Endodermal cell (in vitro differentiated cells): Measurements from ENCODE around the gene SLC1A1. TPM values are rescaled to one million over a fixed set of nuclear protein-coding genes. Genes with fewer than 3 reads are reported as not detected.
A peak's percentile ranks its signal among the peaks of the same experiment; 100 is the strongest.

ENCODE experiments used
- DNase-seq: peaks from one replicate; pipeline ENCODE4 v3.0.0-alpha.2; 2017
- H3K27ac ChIP-seq: 2 replicates; pipeline ENCODE4 v1.5.1; 2013; ENCODE audit warnings: mild to moderate bottlenecking, low read depth, low read length, moderate library complexity
- H3K27me3 ChIP-seq: 2 replicates; pipeline ENCODE4 v1.6.1; 2013; ENCODE audit warnings: mild to moderate bottlenecking, low read length, moderate library complexity; ENCODE audit not compliant: insufficient read depth, control insufficient read depth, poor library complexity, severe bottlenecking
- H3K36me3 ChIP-seq: 2 replicates; pipeline ENCODE4 v1.7.0; 2013; ENCODE audit warnings: mild to moderate bottlenecking, low read length, moderate library complexity; ENCODE audit not compliant: control insufficient read depth, insufficient read depth
- H3K4me1 ChIP-seq: one replicate; pipeline ENCODE4 v1.7.0; 2013; ENCODE audit warnings: low read length; ENCODE audit not compliant: control insufficient read depth, insufficient read depth
- H3K4me3 ChIP-seq: 2 replicates; pipeline ENCODE4 v1.5.1; 2013; ENCODE audit warnings: mild to moderate bottlenecking, low read length, moderate library complexity
- H3K9ac ChIP-seq: 2 replicates; pipeline ENCODE4 v1.6.1; 2013; ENCODE audit warnings: mild to moderate bottlenecking, low read length, moderate library complexity; ENCODE audit not compliant: poor library complexity, severe bottlenecking; ENCODE audit errors: extremely low read depth
- H3K9me3 ChIP-seq: 2 replicates; pipeline ENCODE4 v1.6.1; 2013; ENCODE audit warnings: mild to moderate bottlenecking, low read length, moderate library complexity; ENCODE audit not compliant: control insufficient read depth
- H3K27ac Mint-ChIP-seq: 2 replicates; pipeline ENCODE4 v1.8.0; 2020; ENCODE audit warnings: mixed read lengths
- H3K27me3 Mint-ChIP-seq: 2 replicates; pipeline ENCODE4 v1.8.0; 2021; ENCODE audit warnings: mild to moderate bottlenecking, mixed read lengths; ENCODE audit not compliant: insufficient read depth
- H3K36me3 Mint-ChIP-seq: 2 replicates; pipeline ENCODE4 v1.8.0; 2020; ENCODE audit warnings: low read depth, mixed read lengths
- H3K4me1 Mint-ChIP-seq: 2 replicates; pipeline ENCODE4 v1.8.0; 2020; ENCODE audit warnings: mixed read lengths
- H3K4me3 Mint-ChIP-seq: 2 replicates; pipeline ENCODE4 v1.8.0; 2020; ENCODE audit warnings: mild to moderate bottlenecking, moderate library complexity, mixed read lengths
- H3K9me3 Mint-ChIP-seq: 2 replicates; pipeline ENCODE4 v1.8.0; 2020; ENCODE audit warnings: mild to moderate bottlenecking, mixed read lengths
- WGBS, 2 experiments: methylation state at CpG; one replicate each; pipeline versions ENCODE4 v1.1.5 to v1.1.7; 2013; ENCODE audit warnings: missing lambda C conversion rate in 2 of 2, mixed read lengths in 1 of 2; ENCODE audit not compliant: insufficient coverage in 1 of 2, insufficient read length in 1 of 2; 5-methylcytosine and 5-hydroxymethylcytosine counted together
- total RNA-seq, 2 donors: library from RNA; stranded (reverse); fragmentation: NEBNext Ultra II Directional in 1 of 2; extraction: Animal tissue kit (Norgen Biotek cat#: 25700) in 1 of 2; gene quantifications; 2 replicates in 1 of 2; 3 replicates in 1 of 2; pipeline ENCODE4 v1.2.1, GENCODE V29; 2021
- TF ChIP-seq, protein P1 (sequence below): fragments of 200-600 bp; sonication (generic); conservative IDR thresholded peaks from 2 replicates; pipeline ENCODE4 v1.5.0; 2021; ENCODE audit warnings: antibody characterized with exemption, mild to moderate bottlenecking

The SLC1A1 gene
- total RNA-seq, 2 donors from 2014 or later = 5.5 to 11.3 TPM

GRCh38 chr9:4489562-4489918, 728 bp upstream of the SLC1A1 start:
- no peaks in the 10 kb centered on the region for H3K9me3 ChIP-seq
- H3K27ac ChIP-seq = no peak overlapping the region
- peaks cover 5% of the 10 kb centered on the region for H3K4me1 ChIP-seq
- H3K27me3 ChIP-seq = no peaks in the 10 kb centered on the region
- Mint-ChIP-seq H3K4me3 (peak overlapping the region; percentile 80), H3K27ac (no peak overlapping the region), H3K9me3 (no peaks in the 10 kb centered on the region), H3K27me3 (peaks cover 44% of the 10 kb centered on the region), H3K36me3 (no peaks in the 10 kb centered on the region), H3K4me1 (peaks cover 23% of the 10 kb centered on the region)
- peaks cover 9% of the 10 kb centered on the region for H3K36me3 ChIP-seq
- TF ChIP-seq, protein P1, sequence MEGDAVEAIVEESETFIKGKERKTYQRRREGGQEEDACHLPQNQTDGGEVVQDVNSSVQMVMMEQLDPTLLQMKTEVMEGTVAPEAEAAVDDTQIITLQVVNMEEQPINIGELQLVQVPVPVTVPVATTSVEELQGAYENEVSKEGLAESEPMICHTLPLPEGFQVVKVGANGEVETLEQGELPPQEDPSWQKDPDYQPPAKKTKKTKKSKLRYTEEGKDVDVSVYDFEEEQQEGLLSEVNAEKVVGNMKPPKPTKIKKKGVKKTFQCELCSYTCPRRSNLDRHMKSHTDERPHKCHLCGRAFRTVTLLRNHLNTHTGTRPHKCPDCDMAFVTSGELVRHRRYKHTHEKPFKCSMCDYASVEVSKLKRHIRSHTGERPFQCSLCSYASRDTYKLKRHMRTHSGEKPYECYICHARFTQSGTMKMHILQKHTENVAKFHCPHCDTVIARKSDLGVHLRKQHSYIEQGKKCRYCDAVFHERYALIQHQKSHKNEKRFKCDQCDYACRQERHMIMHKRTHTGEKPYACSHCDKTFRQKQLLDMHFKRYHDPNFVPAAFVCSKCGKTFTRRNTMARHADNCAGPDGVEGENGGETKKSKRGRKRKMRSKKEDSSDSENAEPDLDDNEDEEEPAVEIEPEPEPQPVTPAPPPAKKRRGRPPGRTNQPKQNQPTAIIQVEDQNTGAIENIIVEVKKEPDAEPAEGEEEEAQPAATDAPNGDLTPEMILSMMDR = no peak
- peak overlapping the region; percentile 97 for H3K4me3 ChIP-seq
- 6 to 7% methylated on average over 3 to 8 of the region's 8 CpGs for WGBS, 2 experiments
- DNase-seq = peak; percentile 77
- peak overlapping the region; percentile 83 for H3K9ac ChIP-seq

- Histone ChIP-seq H3K9ac (peak overlapping the region; percentile 83), H3K36me3 (peaks cover 23% of the 10 kb centered on the region), H3K27me3 (no peaks in the 10 kb centered on the region), H3K4me3 (peak overlapping the region; percentile 97), H3K27ac (no peak overlapping the region), H3K4me1 (peaks cover 10% of the 10 kb centered on the region), H3K9me3 (no peaks in the 10 kb centered on the region)
- peak overlapping the region; percentile 95 for H3K27ac Mint-ChIP-seq
- no peaks in the 10 kb centered on the region for H3K36me3 Mint-ChIP-seq
- H3K9me3 Mint-ChIP-seq = no peaks in the 10 kb centered on the region
- peaks cover 47% of the 10 kb centered on the region for H3K27me3 Mint-ChIP-seq
- TF ChIP-seq, protein P1 = no peak
- peak; percentile 81 for DNase-seq
- H3K4me1 Mint-ChIP-seq = peaks cover 30% of the 10 kb centered on the region
- WGBS, 2 experiments = 1% methylated on average over 14 to 52 of the region's 52 CpGs
- peak overlapping the region; percentile 80 for H3K4me3 Mint-ChIP-seq
These were observed 697 bp downstream of the SLC1A1 start for GRCh38 chr9:4490705-4491625.

DNA sequence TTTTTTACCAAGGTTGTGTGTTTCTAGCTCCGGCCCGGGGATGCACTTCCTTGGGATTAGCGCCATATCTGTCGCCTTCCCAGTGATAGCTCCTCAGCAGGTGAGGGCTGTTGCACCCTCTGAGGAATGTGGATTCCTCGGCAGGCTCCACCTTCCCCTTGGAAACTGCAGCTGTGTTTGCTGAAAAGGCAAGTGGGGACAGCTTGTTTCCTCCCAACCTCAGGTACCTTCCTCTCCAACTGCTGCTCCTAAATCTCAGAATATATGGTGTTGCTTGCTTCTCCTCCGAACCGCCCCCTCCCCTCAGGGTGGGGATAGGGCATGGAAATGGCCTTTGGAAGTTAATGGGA, 1.3 kb downstream of the SLC1A1 start:
- H3K9ac ChIP-seq = peak overlapping the region; percentile 83
- H3K9me3 ChIP-seq = no peaks in the 10 kb centered on the region
- no peaks in the 10 kb centered on the region for H3K27me3 ChIP-seq
- peak overlapping the region; percentile 97 for H3K4me3 ChIP-seq
- Mint-ChIP-seq H3K9me3 (no peaks in the 10 kb centered on the region), H3K36me3 (no peaks in the 10 kb centered on the region), H3K27me3 (peaks cover 45% of the 10 kb centered on the region), H3K4me3 (peak overlapping the region; percentile 80), H3K4me1 (peaks cover 26% of the 10 kb centered on the region), H3K27ac (peak overlapping the region; percentile 95)
- DNase-seq = peak; percentile 94
- peaks cover 27% of the 10 kb centered on the region for H3K36me3 ChIP-seq
- 0 to 1% methylated on average over 3 to 7 of the region's 7 CpGs for WGBS, 2 experiments
- TF ChIP-seq, protein P1 = no peak
- peaks cover 10% of the 10 kb centered on the region for H3K4me1 ChIP-seq
- H3K27ac ChIP-seq = peak overlapping the region; percentile 48
